GM11168 (cell line): ENCODE data around the gene ITSN1.
"Not testable (repeated sequence)": the region's sequence is repeated elsewhere in the genome, so short reads cannot be mapped to it uniquely, and the experiment has no call there.

Source experiments
- in situ Hi-C: fragments of 300-500 bp; cut with MboI; formaldehyde crosslinking; loops from one replicate; pipeline ENCODE4 v1.12.0; 2022; ENCODE audit warnings: low sequenced_read_pairs; ENCODE audit not compliant: unreplicated experiment

ITSN1 gene

DNA sequence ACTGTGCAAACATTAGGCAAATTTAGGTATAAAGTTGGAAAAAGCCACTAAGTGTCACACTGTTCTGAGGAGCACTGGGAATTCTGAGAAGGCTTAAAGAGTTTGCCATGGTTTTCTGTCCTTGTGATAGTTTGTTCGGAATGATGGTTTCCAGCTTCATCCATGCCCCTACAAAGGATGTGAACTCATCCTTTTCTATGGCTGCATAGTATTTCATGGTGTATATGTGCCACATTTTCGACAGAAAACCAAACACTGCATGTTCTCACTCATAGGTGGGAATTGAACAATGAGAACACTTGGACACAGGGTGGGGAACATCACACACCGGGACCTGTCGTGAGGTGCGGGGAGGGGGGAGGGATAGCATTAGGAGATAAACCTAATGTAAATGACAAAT is 34.4 kb downstream of the ITSN1 start:
- in situ Hi-C loops: not testable (repeated sequence)

GRCh38 chr21:33677450-33677849 is 35.1 kb downstream of the ITSN1 start:
- in situ Hi-C loops: no loop called here

DNA sequence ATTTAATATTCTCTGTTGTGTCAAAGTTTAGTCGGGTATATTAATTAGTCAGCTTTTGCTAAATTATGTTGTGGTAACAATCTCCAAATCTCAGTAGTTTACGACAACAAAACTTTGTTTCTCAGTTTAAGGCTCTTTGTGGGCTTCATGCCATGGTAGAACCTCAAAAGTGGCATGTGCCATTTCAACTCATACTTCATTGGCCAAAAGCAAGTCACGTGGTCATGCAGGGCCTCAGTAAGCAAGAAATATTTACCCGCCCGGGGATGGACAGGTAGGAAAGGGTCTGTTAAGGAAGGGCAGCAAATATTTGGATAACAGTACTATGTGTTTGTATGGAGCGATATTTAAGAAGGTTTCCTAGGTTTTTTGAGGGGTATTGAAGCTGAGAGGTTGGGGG is 38.6 kb downstream of the ITSN1 start:
- in situ Hi-C loops: no loop called here

- in situ Hi-C loops: no loop called here
Measured at GRCh38 chr21:33682992-33683627, 40.8 kb downstream of the ITSN1 start.

DNA sequence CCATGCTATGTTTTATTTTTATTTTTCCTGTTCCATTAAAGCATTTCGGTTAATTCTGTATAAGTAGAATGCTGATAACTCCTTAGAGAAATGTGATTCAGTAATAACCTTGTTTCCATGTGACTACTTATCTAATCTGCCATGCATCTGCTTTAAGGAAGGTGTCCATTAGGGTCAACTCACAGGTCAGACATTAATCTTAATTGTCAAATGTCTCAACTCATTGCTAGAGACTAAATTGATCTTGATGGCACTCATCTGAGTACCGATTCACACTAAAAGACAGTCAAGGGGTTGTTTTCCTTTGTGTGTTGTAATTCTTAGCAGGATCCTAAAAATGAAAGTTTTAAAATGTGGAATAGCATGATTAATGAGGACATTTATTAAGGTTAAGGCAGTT is 41.8 kb downstream of the ITSN1 start:
- in situ Hi-C loops: no loop called here

- in situ Hi-C loops: no loop called here
Measured at GRCh38 chr21:33684923-33685560, 42.7 kb downstream of the ITSN1 start.

- in situ Hi-C loops: no loop called here
Measured at GRCh38 chr21:33685613-33686197, 43.4 kb downstream of the ITSN1 start.

GRCh38 chr21:33686386-33686785 is 44.1 kb downstream of the ITSN1 start:
- in situ Hi-C loops: no loop called here

DNA sequence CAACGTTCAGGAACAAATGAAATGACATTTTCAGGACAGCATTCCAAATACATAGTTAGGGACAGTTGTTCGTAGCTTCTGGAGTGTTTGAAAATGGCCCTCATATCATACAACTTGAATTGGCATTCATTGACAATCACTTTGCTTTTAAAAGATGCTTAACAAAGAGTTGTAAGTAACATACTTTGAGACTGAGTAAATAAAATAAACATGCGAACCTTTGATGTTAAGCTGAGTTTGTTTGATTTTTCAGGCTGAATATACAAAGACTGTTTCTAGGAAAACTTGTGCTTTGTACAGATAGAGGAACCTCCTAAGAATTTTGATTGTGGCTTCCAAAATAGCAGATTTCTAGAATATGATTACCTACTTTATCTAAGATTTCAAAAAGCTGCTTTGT is 45.3 kb downstream of the ITSN1 start:
- in situ Hi-C loops: no loop called here

DNA sequence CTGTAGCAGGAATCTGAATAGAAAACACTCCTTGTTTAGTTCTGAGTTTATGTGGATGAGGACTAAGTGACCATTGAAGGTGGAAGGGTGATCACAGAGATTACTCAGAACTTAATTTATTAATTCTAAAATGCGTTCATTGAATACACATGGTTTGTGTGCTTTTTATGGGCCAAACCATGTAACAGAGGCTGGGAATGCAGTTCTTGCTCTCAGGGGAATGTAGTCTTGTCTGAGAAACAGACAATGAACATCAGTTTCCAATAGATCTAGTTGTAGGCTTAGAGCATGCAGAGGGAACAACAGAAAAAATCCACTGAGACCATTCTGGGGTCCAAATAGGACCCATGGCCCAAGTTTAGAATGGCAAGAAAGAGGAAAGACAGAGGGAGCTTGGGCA is 46.1 kb downstream of the ITSN1 start:
- in situ Hi-C loops: no loop called here

DNA sequence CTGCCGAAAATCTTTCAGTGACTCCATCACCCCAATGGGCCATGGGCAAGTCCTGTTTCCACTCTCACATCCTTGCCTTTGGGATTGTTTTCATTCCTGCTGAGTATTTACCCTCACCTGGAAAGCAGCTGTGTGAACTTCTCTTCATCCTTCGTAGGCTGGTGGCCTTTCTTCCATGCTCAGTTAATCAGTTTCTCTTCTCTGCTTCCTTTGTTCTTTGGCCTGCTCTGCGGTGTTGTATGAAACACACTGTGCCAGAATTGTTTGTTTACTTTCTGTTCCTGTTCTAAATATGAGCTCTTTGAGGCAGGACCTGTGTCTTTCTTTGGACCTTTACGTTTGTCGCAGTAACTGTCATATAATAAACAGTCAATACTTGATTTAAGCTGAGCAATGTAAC is 48.6 kb downstream of the ITSN1 start:
- in situ Hi-C loops: no loop called here

DNA sequence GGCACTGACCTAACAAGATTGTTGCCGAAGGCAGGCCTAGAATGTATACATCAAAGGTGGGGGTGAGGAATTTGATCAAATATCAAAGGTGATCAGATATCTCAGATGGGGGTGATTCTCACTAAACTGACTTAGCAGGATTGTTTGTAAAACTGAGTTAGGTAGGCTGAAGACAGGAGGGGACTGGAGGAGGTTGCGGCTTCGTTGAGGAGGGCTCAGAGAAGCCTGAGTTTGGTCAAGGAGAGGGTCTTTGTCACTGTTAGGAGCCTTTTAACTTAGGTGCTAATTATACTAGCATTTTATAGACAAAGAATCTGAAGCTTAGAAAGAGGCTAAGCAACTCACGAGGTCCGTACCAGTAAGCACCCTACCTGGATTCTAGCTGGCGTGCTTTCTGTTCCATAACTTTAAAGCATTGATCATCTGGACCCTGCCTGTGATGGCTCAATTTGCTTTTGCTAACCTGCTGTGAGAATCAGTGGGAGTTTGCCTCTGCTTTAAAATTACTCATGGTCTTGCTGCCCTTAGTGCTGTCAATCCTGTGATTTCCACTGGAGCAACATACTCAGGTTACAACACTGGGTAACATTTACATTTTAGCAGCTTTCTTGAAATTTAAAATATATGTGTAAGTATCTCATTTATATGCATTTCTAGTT is 49.8 kb downstream of the ITSN1 start:
- in situ Hi-C loops: no loop called here

GRCh38 chr21:33695813-33696212 is 53.5 kb downstream of the ITSN1 start:
- in situ Hi-C loops: no loop called here

DNA sequence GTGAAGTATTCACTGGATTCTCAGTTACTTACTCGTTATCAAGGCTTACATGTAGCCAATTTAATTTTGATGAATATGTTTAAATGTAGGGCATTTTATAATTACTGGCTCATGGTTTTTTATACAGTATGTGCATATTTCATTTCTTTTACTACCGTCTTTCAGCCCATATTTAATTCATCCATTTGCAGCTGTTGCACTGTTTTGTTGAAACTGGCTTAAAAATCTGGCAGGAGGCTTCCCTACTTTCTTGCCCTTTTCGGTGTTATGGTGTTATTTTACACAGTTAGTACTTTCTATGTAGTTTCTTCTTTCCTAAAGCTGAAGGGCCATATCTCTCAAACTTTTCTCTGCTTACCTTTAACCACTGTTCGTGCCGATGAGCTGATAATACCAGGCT is 54.2 kb downstream of the ITSN1 start:
- in situ Hi-C loops: no loop called here

GRCh38 chr21:33698087-33698860 is 56.0 kb downstream of the ITSN1 start:
- in situ Hi-C loops: no loop called here

GRCh38 chr21:33699277-33699676 is 57.0 kb downstream of the ITSN1 start:
- in situ Hi-C loops: no loop called here

DNA sequence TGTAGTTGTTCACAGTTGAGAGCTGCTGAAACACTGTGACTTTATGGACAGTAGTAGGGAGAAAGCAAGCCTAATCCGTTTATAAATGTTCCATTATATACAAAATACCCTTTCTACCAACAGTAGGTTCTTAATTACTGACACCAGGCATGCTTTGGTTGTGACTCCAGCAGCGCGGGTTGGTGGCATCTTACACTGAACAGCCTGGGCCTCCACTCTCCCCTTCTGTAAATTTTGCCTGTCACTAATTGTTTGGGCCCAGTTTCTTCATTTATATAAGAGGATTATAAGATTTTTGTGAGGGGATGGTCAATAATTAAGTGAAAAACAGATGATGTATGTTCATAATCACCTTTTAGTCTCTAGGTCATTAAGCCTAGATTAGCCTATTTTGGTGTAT is 58.2 kb downstream of the ITSN1 start:
- in situ Hi-C loops: no loop called here

GRCh38 chr21:33703750-33704606 is 61.7 kb downstream of the ITSN1 start:
- in situ Hi-C loops: no loop called here

GRCh38 chr21:33707846-33708245 is 65.5 kb downstream of the ITSN1 start:
- in situ Hi-C loops: no loop called here

GRCh38 chr21:33708874-33709273 is 66.6 kb downstream of the ITSN1 start:
- in situ Hi-C loops: no loop called here
